ENCODE data around the gene HERPUD2. TPM values are rescaled to one million over a fixed set of nuclear protein-coding genes. Genes with fewer than 3 reads are reported as not detected.

The HERPUD2 gene
- total RNA-seq, 1 experiment from 2014 or later, result 36.4 TPM

DNA sequence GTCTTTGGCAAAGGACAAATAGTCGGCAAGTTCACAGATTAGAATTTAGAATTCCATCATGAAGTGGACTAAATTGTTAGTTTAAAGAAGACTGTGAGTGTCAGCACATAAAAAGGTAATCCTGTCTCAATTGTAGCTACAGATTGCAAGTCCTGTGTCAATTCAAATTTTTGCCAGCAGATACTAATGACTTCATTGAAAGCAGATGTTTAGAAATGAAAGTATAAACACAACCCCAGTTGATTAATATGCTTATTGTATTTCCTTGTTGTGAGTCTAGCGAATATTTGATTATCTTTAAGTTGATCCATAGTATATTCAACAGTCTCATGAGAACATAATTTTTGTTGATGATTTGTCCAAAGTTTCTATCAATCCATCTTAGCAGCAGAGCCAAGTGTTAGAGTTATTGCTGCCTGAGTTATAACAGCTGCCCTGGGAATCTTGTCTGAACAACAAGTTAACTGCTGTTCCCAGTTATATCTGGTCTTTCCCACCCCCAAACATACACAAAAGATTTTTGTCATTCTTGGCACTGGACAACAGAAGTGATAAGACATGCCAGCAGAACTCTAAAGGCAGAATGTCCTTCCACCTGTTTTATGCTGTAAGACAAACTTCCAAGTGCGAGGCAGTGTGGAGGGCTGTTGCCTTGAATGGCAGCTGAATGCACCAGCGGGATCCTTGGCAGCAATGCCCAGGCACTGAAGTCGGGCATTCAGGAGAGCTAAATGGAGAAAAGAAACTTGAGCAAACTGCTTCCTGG is 21.3 kb upstream of the HERPUD2 start:
- ATAC-seq, result peak; percentile 58; the same call in 1 of the 2 replicates
- CTCF ChIA-PET, result no interaction called here

DNA sequence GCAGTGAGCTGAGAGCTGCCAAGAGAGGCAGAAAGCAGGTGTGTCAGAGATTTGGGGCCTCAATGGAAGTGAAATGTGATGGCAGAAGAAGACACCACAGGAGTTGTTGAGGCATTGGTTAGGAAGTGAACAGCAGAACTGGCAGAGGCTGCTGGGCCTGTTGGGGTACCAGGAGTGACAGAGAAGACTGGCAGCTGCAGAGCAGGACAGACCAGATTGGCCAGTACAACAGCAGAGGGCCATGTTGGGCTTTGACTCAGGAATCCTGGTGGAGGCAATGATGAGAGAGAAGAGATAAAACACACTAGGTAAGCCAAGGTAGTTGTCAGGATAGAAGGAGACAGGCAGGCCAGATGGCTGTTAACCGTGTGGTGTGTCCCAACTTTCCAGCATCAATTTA is 19.9 kb upstream of the HERPUD2 start:
- in situ Hi-C loops (cut with HindIII; ENCODE audit: low pct_unique_long_range_greater_than_20kb, low sequenced_read_pairs), result no loop called here
- intact Hi-C loops (cut with micrococcal nuclease; ENCODE audit: unreplicated experiment), result loop anchor here (10.0 kb wide), 1 partner anchor 90 kb away; the partner anchor contains the start of gene SEPTIN7
- Histone ChIP-seq H3K27me3 (ENCODE audit: control insufficient read depth, insufficient read depth, low read length) (peaks cover 12% of the 10 kb centered on the region; the same call in 1 of the 2 replicates), H3K4me3 (ENCODE audit: low read depth in 2 of 2, low read length in 2 of 2) (no peak overlapping the region), H3K9me3 (ENCODE audit: control insufficient read depth, insufficient read depth, low read depth, low read length) (no peaks in the 10 kb centered on the region), H3K36me3 (ENCODE audit: control insufficient read depth, insufficient read depth, low read length) (no peaks in the 10 kb centered on the region), H3K27ac (ENCODE audit: low read length) (no peak overlapping the region), H3K4me1 (ENCODE audit: control insufficient read depth, insufficient read depth, low read length) (0 out of 2 replicates have a peak, but pooled peaks cover 2% of the 10 kb centered on the region)
- POLR2A ChIA-PET, result no interaction called here
- CTCF ChIA-PET, result no interaction called here
- BruUV-seq (replicated peaks), result no TSS peak
- no peak for DNase-seq (ENCODE audit: low read depth, low spot score)
- TF ChIP-seq SIN3A (IDR thresholded peaks at IDR 0.05; ENCODE audit: borderline replicate concordance, insufficient read depth, low read depth, low read length) (no peak), POLR2AphosphoS5 (IDR thresholded peaks at IDR 0.05; ENCODE audit: low read depth, low read length) (no peak), CTCF (IDR thresholded peaks at IDR 0.05) (no peak), TCF7L2 (IDR thresholded peaks at IDR 0.05; ENCODE audit: low read depth, low read length) (no peak)
- TF ChIP-seq, protein P1, sequence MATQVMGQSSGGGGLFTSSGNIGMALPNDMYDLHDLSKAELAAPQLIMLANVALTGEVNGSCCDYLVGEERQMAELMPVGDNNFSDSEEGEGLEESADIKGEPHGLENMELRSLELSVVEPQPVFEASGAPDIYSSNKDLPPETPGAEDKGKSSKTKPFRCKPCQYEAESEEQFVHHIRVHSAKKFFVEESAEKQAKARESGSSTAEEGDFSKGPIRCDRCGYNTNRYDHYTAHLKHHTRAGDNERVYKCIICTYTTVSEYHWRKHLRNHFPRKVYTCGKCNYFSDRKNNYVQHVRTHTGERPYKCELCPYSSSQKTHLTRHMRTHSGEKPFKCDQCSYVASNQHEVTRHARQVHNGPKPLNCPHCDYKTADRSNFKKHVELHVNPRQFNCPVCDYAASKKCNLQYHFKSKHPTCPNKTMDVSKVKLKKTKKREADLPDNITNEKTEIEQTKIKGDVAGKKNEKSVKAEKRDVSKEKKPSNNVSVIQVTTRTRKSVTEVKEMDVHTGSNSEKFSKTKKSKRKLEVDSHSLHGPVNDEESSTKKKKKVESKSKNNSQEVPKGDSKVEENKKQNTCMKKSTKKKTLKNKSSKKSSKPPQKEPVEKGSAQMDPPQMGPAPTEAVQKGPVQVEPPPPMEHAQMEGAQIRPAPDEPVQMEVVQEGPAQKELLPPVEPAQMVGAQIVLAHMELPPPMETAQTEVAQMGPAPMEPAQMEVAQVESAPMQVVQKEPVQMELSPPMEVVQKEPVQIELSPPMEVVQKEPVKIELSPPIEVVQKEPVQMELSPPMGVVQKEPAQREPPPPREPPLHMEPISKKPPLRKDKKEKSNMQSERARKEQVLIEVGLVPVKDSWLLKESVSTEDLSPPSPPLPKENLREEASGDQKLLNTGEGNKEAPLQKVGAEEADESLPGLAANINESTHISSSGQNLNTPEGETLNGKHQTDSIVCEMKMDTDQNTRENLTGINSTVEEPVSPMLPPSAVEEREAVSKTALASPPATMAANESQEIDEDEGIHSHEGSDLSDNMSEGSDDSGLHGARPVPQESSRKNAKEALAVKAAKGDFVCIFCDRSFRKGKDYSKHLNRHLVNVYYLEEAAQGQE (IDR thresholded peaks at IDR 0.05; ENCODE audit: insufficient read depth in 1 of 2, low read depth in 2 of 2, low read length in 1 of 2), result no peak
- ATAC-seq, result 0 out of 2 replicates have a peak, but pooled peaks have one; percentile 55

More for the DNA sequence above, 21.3 kb upstream of the HERPUD2 start:
- no peak for DNase-seq (ENCODE audit: low read depth, low spot score)
- intact Hi-C loops (cut with micrococcal nuclease; ENCODE audit: unreplicated experiment) (loop anchor here (10.0 kb wide), 1 partner anchor 89 kb away; the partner anchor contains the start of gene SEPTIN7), in situ Hi-C loops (cut with HindIII; ENCODE audit: low pct_unique_long_range_greater_than_20kb, low sequenced_read_pairs) (no loop called here)
- TF ChIP-seq POLR2AphosphoS5 (IDR thresholded peaks at IDR 0.05; ENCODE audit: low read depth, low read length) (no peak), SIN3A (IDR thresholded peaks at IDR 0.05; ENCODE audit: borderline replicate concordance, insufficient read depth, low read depth, low read length) (no peak), TCF7L2 (IDR thresholded peaks at IDR 0.05; ENCODE audit: low read depth, low read length) (no peak), CTCF (IDR thresholded peaks at IDR 0.05) (no peak)
- TF ChIP-seq, protein P1 (IDR thresholded peaks at IDR 0.05; ENCODE audit: insufficient read depth in 1 of 2, low read depth in 2 of 2, low read length in 1 of 2), result no peak
- Histone ChIP-seq H3K4me1 (ENCODE audit: control insufficient read depth, insufficient read depth, low read length) (0 out of 2 replicates have a peak, but pooled peaks cover 2% of the 10 kb centered on the region), H3K4me3 (ENCODE audit: low read depth in 2 of 2, low read length in 2 of 2) (peak overlapping the region in 1 of 2 experiments; percentile 1; a peak in 1 of 4 replicates), H3K27me3 (ENCODE audit: control insufficient read depth, insufficient read depth, low read length) (peaks cover 12% of the 10 kb centered on the region; the same call in 1 of the 2 replicates), H3K9me3 (ENCODE audit: control insufficient read depth, insufficient read depth, low read depth, low read length) (no peaks in the 10 kb centered on the region), H3K27ac (ENCODE audit: low read length) (no peak overlapping the region), H3K36me3 (ENCODE audit: control insufficient read depth, insufficient read depth, low read length) (no peaks in the 10 kb centered on the region)
- no TSS peak for BruUV-seq (replicated peaks)
- POLR2A ChIA-PET, result no interaction called here

Data from Panc1 (cell line).